Pulmonary artery endothelial cell (primary cell): ENCODE data around the gene CPA1. TPM values are rescaled to one million over a fixed set of nuclear protein-coding genes. Genes with fewer than 3 reads are reported as not detected.

Source experiments
- DNase-seq: peaks from one replicate; pipeline ENCODE4 v3.0.0-alpha.2; 2011; ENCODE audit warnings: low read depth, low spot score
- total RNA-seq: library from RNA; depleted of rRNA; stranded (reverse); fragments of >200 nt; gene quantifications from 2 replicates; pipeline ENCODE4 v1.2.3, GENCODE V29; 2014

The CPA1 gene
- total RNA-seq, 1 donor from 2014 or later: not detected

DNA sequence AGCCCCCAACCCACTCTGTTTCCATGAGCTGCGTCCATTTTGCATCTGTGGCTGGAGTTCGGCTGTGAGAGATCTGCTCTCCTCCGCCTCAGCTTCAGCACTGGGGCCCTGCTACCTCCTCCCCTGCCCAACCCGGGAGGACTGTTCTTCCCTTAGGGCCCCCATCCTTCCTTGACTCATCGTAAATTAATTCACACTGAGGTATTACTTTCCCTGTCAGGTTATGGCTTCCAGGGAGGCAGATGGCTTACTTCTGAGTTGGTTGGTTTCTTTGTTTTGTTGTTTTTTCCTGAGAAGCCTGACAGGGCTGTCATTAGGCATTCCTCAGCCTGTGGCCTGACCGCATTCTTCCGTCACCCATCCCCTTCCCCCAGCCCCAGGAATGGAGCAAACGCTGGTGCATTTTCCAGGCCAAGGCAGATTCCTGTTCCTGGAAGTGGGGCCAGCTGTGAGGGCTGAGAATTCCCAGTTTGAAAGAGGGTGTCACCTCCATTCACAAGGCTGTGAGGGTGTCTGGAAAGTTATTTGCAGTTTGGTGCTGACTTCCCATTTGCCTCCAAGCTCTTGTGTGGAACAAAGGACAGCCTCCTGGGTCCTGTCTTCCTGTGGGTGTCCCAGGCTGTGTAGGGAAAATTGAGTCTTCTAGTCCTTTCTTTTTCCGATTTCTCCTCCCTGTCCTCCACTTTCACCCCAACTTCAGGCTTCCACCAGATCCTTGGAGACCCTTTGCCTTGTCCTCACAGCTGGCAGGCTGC is 24.0 kb upstream of the CPA1 start:
- DNase-seq: no peak

DNA sequence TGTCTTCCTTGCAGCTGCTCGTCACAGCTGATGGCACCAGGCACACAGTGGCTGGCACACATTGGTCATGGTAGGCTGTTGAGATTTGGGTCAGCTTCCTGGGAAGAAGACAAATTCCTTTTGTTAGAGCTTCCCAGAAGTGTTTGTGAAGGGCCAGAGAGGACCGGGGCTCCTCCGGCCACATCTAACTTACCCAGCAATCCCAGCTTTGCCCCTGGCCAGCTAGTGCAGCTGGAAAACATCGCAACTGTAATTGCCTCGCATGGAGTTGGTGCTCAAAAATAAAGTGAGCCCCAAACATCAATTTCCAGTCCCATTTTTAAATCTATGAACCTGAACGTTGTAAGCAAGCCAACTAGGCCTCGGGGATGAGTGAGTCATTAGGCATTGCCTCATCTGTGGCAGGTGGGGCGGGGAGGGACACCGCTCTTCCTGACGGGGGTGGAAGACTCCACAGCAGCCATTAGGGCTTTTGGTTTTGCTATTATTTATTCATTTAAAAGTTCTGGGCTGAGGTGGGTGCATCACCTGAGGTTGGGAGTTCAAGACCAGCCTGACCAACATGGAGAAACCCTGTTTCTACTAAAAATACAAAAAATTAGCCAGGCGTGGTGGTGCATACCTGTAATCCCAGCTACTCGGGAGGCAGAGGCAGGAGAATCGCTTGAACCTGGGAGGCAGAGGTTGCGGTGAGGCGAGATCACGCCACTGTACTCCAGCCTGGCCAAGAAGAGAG is 23.2 kb upstream of the CPA1 start:
- DNase-seq: no peak

DNA sequence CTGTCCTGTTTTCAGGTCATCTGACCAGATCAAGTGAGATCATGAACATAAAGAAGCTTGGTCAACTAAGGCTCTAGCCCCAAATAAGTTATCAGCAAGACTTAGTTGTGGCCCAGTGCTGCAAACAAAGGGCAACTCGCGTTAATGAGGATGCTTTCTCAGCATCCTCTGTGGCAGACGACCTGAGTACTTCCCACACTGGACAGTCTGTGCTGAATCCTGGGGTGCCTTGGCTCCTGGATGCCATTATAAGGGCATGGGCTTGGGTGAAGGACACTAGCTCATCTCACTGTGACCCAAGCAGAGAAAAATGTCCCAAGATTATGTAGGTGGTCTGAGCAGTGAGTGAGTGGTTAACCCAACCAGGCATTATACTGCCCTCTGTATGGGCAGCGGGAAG is 21.8 kb upstream of the CPA1 start:
- DNase-seq: no peak

DNA sequence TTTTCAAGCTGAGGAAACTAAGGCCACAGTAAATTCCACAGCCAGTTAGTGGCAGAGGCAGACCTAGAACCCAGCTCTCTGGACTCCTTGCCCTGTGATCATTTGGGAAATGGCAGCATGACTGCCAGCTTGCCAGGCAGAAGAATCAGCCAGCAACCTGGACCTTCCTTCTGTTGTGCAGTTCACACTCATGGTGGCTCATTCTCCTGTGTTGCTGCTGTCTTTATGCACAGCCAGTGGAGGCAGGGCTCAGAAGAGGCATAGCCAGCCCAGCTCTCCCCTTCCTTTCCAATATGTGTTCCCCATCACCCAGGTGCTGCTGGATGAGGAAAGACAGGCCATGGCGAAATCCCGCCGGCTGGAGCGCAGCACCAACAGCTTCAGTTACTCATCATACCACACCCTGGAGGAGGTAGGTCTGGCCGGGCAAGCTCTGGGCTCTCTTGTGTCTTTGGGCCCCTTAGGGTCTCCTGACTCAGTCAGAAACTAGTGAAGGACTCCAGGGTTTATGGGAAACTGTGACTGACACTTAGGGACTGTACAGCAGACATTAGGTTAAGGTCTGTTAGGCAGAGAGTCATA is 20.9 kb upstream of the CPA1 start:
- no peak for DNase-seq

DNA sequence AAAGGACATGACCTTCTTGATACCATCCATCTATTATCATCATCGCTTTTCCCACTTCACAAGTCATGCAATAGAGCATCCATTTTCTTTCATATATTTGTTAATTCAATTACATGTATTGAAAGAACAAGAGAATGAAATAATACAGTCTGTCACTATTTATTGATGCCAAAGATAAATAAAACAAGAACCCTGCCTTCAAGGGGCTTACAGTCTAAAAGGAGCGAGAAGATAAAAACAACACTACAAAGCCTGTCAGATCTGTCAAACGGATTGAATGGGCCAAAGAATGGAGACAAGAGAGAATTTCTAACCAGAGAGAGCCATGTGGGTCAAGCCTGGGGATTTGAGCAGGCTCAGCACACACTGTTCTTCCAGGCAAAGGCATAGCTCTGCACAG is 19.8 kb upstream of the CPA1 start:
- DNase-seq: no peak

DNA sequence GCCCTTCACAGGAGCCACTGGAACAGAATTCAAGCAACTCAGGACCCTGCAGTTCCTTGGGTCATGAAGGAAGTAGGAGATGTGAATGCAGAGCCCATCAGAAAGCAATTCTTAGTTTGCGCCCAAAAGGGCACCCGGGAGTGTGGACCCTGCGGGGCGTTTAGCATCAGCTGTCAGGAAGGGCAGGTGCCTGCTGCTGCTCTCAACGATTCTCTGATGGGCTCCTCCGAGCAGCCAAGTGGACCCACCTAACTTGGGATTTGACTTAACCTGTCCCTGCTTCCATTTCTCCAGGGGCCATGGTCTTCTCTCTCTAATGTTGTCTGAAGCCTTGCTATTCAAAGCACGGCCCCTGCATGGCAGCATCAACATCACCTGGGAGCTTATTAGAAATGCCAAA is 18.6 kb upstream of the CPA1 start:
- DNase-seq: no peak

DNA sequence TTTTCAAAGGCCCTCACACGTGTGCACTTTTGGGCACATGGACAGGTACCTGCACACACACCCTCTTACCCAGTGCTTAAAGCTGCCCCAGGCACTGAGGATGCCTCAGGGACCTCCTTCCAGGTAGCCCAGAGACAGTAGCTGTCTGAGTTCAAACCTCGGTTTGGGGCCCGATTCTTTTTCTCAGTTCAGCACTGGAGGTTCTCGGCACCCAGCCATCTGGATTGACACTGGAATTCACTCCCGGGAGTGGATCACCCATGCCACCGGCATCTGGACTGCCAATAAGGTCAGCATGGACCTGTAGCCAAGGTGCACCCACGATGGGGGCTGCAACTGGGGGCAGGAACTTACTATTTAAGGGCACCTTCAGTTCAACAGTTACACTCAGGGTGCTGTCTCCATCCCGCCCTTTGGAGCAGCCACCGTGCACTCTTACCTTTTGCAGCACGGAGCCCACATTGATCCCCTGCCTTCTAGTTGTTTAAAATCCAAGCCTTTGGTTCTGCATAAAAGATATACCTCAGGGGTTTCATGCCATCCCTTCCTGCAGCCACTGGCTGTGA is 18.0 kb upstream of the CPA1 start:
- DNase-seq: no peak

DNA sequence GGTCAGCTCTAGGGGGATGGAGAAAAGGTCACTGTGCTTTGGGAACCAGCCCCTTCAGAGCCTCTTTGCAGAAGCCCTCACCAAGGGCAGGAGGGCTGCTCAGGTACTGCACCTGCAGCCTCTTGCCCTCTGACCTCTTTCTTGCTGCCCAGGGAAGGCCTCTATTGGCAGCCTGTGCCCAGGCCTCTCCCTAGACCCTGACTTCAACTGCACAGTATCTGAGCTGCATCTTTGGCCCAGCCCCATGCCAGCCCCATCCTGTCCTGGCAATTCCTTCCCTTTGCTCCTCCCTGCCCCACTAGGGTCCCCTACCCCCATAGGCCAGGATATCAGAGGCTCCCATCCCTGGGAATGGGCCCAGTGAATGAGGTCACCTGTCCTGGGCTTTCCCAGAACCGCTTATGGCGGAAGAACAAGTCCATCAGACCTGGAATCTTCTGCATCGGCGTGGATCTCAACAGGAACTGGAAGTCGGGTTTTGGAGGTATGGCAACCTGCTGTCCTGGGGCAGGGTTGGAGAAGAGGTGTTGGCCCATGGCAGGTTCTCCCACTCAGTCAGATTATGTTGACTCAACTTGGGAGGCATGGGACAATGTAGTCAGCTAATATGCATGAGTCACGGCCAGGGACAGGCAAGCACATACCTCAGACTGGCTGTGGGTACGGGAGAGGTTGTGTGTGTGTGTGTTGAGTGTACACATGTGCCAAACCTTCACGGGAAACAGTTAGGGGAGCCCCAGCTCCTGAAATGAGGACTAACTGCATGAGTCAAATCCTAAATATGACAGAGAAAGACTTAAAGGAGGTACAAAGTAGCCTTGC is 17.1 kb upstream of the CPA1 start:
- DNase-seq: no peak

DNA sequence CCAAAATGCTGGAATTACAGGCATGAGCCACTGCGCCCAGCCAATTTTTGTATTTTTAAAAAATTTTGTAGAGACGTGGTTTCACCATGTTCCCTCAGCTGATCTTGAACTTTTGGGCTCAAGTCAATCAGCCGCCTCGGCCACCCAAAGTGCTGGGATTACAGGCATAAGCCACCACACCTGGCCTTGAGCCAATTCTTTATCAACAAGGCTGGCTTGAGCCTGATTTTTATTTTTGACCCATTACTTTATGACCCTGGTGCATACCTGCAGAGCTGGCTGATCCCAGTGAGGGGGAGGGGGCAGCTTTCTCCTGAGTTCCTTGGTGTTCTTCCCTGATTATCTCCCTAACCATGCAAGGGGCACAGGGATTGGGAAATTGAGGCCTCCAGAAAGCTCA is 15.8 kb upstream of the CPA1 start:
- DNase-seq: no peak

DNA sequence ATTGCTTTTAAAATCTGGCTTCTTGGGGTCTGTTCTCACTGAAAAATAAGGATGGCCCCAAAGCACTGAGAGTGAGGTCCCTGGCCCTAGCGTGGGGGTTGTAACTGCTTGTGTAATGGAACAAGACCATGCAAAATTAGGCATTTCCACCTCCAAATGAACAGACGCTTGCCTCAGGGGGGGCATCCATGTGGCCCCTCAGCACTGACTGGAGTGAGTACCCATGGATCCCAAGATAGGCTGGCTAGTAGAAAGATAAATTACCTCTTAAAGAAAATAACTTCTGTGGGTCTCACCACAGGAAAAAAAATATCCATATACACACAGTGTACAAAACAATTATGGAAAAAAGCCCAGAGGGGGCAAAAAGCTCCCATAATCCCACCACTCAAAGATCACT is 15.2 kb upstream of the CPA1 start:
- DNase-seq: no peak

DNA sequence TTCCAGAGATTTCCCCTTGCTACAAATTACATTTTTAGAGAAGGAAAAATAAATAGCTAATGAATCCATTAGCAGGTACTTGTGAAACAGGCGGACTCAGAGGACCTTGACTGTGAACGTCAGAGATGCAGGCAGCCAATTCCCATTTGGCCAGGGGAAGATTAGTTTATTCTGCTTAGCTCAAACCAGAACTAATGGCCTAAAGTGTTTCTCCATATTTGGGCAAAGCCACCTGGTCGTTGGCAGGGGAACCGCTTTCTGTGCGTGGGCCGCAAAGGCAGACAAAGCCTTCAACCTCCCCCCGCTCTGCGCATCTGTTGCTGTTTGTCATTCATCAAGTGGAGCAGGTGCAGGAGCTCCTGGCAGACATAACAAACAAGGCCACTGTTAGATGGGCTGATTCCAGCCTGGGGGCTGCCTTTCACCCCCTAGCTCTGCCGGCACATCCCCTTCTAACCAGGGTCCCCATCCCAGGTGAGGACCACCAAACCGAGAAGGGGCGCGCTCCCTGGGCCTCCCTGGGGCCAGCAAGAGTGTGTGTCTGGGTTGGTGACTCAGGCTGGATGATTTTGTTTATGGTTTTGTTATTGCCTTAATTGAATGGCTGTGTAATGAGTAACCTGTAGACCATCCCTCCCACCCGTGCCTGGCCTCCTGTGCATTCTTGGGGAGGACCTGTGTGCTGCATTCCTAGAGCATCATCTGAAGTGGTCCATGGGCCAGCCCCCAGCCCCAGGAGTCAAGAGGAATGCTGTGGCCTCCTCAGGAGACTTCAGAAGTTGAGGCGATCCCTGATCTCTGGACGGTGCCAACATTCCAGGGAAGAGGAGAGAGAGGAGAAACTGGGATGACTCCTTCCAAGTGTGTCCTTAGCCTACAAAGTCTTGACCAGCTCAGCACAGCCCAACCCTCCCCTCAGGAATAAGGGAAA is 14.5 kb upstream of the CPA1 start:
- DNase-seq: no peak

DNA sequence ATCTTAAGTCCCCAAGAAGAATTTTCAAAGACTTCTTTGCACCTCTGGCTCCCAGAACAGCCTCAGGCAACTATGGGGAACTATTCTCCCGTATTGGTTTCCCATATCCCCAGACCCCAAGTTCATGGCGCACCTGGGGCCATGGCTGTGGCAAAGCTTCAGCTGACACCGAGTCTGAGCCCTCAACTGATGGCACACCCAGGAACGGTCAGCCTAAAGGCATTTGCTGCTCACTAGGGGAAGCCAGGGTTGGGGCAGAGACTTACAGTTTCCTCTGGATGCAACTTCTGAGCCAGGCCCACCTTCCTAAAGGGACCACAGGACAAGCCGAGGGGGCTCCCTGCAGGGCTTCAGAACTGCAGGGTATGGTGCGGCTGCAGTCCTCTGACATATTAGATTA is 13.7 kb upstream of the CPA1 start:
- DNase-seq: no peak

DNA sequence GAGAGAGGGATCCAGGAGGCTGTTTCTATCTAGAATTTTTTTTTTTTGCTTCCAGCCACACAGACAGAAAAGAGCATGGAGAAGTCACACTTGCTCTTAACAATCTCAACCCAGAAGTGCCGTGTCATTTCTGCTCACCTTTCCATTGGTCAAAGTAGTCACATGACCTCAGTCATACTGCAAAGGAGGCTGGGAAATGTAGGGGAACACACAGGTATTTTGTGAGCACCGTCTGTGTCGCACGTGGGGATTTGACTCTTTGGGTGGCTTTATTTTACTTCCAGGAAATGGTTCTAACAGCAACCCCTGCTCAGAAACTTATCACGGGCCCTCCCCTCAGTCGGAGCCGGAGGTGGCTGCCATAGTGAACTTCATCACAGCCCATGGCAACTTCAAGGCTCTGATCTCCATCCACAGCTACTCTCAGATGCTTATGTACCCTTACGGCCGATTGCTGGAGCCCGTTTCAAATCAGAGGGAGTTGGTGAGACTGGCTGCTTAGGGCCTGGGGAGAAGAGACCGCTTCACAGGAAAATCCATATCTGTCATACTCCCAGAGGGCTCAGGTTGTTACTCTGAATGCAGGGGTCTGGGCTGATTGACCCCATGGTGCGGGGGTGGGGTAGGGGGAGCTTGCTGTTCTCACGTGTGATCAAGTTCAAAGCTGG is 13.1 kb upstream of the CPA1 start:
- no peak for DNase-seq

DNA sequence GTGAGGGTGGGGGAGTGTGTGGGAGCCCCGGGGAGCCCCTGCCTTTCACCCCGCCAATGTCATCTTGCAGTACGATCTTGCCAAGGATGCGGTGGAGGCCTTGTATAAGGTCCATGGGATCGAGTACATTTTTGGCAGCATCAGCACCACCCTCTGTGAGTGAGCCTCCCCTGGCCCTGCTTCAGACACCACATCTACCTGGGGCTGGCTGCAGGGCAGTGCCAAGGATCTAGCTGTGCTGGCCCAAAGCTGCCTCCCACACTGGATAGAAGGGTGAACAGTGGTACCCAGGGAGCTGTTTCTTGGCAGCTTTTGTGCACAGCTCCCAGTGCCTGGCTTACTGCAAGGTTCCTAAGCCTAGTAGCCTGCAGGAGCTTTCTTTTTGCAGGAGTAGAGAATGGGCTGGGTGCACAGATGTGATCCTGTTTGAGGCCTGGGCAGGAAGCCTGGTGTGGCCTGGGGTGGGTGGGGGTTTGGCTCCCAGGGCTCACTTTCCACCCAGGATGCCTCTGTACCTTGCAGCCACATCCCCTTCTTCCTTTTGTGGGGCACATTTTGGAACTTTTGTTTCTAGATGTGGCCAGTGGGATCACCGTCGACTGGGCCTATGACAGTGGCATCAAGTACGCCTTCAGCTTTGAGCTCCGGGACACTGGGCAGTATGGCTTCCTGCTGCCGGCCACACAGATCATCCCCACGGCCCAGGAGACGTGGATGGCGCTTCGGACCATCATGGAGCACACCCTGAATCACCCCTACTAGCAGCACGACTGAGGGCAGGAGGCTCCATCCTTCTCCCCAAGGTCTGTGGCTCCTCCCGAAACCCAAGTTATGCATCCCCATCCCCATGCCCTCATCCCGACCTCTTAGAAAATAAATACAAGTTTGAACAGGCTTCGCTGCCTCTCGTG is 12.2 kb upstream of the CPA1 start:
- DNase-seq: no peak

DNA sequence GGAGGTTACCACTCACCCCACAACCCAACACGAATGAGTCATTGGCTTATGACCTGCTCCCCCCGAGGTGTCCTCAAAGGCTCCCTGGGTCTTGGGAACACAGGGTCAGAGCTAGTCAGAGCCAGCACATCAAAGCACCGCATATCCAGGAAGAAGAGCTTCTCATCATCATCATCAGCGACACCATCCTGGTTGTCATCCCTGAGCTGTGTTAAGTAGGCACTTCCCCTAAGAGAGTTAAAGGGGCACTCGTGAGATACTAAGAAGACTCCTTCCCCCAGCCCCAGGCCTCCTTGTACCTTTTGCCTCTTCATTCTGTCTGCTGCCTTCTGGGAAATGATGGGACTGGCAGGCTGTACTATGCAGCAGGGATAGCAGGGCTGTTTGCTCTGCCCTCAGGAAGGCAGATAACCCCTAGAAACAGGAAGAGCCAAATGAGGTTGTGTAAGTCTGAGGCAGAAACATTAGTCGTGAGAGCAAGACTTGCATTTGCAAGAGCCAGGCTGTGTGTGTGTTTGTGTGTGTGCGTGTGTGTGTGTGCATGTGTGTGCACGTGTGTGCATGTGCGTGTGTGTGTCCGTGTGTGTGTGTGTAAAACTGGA is 11.1 kb upstream of the CPA1 start:
- no peak for DNase-seq

DNA sequence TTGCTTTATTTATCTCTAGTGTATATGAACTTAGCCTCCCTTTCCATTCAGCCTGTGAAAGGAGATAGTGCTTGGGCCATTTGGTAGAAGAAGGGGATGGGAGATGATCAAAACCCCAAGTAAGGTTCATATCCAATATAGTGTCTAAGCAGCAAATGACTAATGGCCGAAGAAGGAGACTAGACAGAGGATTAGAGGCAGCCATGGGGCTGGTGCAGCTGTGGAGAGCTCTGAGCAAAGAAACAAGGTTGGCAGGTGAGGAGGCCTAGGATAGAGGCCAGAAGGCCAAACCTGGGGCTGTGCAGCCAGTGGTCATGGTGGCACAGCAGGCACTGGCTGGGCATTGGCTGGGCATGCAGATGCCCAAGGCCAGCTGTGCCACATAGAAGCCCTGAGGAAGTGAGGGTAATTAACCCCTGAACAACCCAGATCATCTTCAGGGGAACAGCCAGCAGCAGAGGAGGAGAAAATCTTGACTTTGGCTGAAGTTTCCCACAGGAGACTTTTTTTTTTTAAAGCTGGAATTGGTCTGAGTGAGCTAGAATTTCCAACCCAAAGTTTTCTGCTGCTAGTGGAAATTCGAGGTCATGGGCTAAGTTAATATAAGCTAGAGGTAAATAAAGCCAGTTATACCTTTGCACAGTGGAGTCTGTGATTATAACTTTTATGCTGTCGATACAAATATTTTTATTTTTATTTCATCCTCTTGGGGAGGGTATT is 10.3 kb upstream of the CPA1 start:
- no peak for DNase-seq

DNA sequence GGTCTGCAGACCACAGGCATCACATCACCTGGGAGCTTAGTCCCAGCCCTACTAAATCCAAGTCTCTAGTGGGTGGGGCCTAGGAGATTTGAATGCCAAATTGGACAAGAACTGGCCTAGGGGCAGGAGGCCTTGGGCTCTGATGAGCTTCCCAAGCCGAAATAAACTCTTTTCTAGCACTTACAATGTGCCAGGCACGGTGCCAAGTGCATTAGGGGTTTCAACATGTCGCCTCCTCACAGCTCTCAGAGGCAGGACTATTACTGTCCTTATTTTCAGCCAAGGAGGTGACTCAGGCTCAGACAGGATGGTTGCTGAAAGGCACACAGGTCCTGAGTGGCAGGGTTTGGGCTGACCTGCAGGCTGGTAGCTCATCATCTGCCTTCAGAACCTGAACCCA is 9.2 kb upstream of the CPA1 start:
- no peak for DNase-seq
